Activated CD8-positive, alpha-beta memory T cell treated with anti-CD3 and anti-CD28 coated beads, Interleukin-2, amount 50 U/mL, for 1 hour (primary cell): ENCODE measurements around the gene TRIP4.
"Not testable (repeated sequence)": the region's sequence is repeated elsewhere in the genome, so short reads cannot be mapped to it uniquely, and the experiment has no call there.

Experiments used
- DNase-seq: peaks from one replicate; pipeline ENCODE4 v3.0.0-alpha.2; 2020; ENCODE audit errors: extremely low read depth

The TRIP4 gene

GRCh38 chr15:64485796-64486195 is 98.2 kb downstream of the TRIP4 start:
- DNase-seq = no peak

GRCh38 chr15:64490598-64491259 is 103.1 kb downstream of the TRIP4 start:
- no peak for DNase-seq

- DNase-seq = no peak
Measured at GRCh38 chr15:64493641-64494040, 106.0 kb downstream of the TRIP4 start.

GRCh38 chr15:64495968-64496367 is 108.3 kb downstream of the TRIP4 start:
- not testable (repeated sequence) for DNase-seq

- no peak for DNase-seq
Measured at GRCh38 chr15:64500695-64501395, 113.2 kb downstream of the TRIP4 start.

- DNase-seq = no peak
Measured at GRCh38 chr15:64501396-64501715, 113.7 kb downstream of the TRIP4 start.

- no peak for DNase-seq
Measured at GRCh38 chr15:64502151-64502550, 114.5 kb downstream of the TRIP4 start.

GRCh38 chr15:64502551-64502950 is 114.9 kb downstream of the TRIP4 start:
- DNase-seq = no peak

- no peak for DNase-seq
Measured at GRCh38 chr15:64503197-64503596, 115.6 kb downstream of the TRIP4 start.

- DNase-seq = no peak
Measured at GRCh38 chr15:64503640-64504039, 116.0 kb downstream of the TRIP4 start.
